ENCODE results near the gene GLI2.

- no peak for TF ChIP-seq CTCF (IDR thresholded peaks at IDR 0.05)
- TF ChIP-seq POLR2A (IDR thresholded peaks at IDR 0.05) = no peak
Measured at GRCh38 chr2:120747706-120748105, 12.0 kb downstream of the GLI2 start.

Measured in right lobe of liver (tissue), 4 donors.